CD4-positive, alpha-beta T cell treated with Interleukin-2 at 100 ng/mL for 4 hours (primary cell): ENCODE measurements around the gene DPP8.
"Not testable (repeated sequence)": the region's sequence is repeated elsewhere in the genome, so short reads cannot be mapped to it uniquely, and the experiment has no call there.

Experiments used
- DNase-seq: peaks from one replicate; pipeline ENCODE4 v3.0.0-alpha.2; 2020; ENCODE audit warnings: low spot score

DPP8 gene

DNA sequence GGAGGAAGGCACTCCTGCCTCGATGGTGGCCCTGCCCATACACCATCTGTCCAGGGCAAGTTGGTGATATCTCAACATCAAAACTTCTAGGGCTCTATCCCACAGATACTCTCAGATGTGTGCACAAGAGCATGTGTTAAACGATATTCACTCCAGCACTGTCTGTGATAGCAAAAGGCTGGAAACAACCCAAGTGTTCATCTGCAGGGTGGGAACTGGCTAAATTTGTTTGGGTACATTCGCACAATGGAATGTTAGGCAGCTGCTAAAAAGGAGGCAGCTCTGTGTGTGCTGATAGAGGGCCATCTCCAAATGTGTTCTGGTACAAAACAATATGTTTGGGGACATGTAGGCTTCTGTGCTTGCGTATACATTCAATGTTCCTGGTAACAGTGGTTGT is 114.5 kb downstream of the DPP8 start:
- no peak for DNase-seq

DNA sequence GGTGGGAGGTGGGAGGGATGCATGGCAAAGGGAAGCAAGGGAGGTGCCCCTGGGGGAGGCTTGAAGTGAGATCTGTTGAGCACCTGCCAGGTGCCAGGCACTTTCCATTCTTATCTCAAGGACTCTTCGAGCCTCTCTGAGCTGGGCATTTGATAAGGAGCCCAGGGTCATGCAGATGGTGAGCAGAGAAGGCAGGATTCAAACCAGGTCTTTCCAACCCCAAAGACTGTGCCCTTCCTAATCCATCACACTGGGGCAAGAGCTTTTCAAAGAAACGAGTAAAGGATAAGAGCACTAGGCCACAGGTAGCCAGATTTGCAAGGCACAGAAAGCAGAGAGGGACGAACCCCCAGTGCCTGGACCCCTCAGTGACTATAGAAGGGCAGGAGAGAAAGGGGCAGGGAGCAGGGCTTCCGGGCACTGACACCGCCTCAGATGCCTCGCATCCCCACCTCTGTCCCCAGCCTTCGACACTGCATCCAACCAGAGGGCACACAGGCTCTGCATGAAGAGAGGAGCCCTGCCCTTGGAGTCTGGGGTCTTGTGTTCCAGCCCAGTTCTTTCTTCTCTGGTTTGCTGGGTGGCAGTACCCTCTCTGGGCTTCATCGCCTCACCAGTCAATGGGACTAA is 115.8 kb downstream of the DPP8 start:
- no peak for DNase-seq

DNA sequence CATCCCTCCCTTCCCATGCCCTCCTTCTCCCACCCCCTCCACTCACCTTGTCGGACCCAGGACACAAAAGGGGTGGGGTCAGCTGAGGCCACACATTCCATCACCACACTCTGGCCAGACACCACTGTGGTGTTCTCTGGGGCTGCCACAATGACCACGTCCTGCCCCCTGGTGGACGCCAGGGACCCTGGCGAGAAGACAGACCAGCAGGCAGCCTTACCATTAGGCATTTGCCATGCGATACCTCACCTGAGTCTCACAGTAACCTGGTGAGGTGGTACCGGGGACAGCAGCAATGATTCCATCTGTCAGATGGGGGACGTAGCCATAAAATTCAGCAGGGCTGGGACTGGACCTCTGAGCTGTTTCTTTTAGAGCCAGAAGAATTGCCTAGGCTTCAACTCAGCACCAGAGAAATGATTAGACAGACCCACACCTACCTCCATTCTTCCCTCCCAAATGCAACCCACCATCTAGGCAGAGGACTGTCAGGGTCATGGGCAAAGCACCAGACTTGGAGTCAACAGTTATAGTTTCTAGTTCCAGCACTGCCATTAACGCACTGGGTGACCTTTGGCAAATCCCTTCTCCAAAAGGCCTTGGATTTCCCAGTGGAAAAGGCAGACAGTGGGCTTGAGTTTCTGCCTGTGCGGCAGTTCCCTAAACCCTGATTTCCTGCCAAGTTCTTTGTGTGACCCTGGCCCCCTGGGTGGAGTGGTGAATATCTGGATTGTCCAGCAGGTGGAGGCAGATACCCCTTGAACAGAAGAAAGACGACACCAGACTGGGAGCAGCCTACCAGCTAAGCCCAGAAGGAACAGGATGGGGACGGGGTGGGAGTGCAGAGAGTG is 116.5 kb downstream of the DPP8 start:
- peak; percentile 38 for DNase-seq

DNA sequence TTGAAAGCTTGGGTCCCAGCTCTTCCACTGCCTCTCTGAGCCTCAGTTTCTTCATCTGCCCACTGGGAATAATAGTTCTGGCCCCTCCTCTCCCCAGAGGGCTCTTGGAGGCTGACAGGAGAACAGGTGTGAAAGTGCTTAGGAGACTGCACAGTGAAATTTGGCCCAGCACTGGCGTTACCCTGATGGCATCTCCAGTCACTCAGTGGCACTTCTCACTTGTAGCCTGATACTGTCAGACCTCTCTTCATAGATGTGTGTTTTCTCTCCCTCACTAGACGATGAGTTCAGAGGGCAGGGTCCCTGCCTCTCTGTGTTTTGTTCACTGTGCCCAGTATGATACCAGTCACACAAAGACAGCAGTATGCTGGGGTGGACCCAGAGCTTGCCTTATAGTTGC is 117.5 kb downstream of the DPP8 start:
- DNase-seq: no peak

DNA sequence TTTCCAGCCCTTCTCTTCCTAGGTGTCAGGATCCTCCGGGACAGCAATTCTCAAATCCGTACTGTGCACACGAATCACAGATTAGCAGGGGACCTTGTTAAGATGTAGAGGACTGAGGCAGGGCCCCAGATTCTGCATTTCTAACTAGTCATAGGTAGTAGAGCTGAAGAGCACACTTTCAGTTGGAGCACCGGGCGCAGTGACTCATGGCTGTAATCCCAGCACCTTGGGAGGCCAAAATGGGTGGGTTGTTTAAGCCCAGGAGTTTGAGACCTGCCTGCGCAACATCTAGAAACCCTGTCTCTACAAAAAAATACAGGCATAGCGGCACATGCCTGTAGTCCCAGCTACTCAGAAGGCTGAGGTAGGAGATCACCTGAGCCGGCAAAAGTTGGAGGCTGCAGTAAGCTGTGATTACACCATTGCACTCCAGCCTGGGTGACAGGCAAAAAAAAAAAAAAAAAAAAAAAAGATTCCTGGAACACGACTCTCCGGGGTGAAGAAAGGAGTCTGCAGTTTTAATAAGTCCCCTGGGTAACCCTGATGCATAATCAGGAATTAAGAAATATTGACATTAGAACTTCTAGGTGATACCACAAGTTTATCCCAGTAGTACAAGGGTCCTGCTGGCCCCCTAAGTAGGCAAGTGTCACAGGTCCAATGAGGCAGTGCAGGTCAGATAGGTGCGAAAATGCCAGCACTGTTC is 118.3 kb downstream of the DPP8 start:
- DNase-seq: no peak

DNA sequence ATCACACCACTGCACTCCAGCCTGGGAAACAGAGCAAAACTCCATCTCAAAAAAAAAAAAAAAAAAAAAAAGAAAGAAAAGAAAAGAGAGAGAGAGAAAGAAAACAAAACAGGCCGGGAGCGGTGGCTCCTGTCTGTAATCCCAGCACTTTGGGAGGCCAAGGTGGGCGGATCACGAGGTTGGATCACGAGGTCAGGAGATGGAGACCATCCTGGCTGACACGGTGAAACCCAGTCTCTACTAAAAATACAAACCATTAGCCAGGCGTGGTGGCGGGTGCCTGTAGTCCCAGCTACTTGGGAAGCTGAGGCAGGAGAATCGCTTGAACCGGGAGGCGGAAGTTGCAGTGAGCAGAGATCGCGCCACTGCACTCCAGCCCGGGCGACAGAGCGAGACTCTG is 119.0 kb downstream of the DPP8 start:
- DNase-seq: not testable (repeated sequence)

DNA sequence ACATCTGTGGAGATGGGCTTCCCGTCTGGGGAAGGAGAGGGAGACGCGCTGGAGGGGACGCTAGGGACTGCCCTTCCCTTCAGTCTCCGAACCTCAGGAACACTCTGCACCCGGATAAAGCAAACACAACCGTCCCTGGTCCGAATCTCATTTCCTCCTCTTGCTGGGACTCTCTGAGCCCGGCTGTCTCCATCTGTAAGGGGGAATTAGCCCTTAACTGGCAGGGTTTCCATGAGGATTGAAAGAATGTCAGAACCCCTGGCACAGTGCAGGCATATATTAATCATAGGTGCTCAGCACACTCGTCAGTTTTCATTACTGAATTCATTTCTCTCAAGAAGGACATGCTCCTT is 120.5 kb downstream of the DPP8 start:
- no peak for DNase-seq

DNA sequence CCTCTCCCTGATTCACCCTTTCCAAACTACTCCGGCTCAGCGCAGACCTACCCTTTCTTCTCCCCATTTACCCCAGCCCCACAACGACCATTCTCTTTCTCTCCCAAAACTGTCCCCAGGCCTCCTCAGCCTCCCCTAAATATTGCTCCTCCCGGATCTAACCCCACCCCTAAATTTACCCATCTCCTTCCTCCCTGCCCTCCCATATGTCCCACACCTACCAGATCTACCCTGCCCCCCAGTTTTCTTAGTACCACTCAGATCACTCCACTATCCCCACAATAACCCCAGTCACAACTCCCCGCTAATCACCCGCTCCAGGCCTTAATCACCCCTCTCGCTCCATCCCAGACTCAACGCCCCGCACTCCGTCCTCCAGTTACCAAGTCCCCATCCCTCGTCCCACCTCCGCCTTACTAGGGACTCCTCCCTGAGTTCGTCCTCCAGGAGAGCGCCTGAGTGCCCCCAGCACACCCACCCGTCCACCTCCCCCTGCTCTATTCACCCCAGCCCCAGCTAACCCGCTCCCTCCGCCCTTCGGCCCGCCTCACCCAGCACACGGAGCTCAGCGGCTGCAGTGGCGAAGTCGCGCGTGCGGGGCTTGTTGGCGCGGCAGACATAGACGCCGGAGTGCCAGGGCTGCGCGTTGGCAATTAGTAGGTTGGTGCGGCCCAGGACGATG is 121.1 kb downstream of the DPP8 start:
- no peak for DNase-seq

DNA sequence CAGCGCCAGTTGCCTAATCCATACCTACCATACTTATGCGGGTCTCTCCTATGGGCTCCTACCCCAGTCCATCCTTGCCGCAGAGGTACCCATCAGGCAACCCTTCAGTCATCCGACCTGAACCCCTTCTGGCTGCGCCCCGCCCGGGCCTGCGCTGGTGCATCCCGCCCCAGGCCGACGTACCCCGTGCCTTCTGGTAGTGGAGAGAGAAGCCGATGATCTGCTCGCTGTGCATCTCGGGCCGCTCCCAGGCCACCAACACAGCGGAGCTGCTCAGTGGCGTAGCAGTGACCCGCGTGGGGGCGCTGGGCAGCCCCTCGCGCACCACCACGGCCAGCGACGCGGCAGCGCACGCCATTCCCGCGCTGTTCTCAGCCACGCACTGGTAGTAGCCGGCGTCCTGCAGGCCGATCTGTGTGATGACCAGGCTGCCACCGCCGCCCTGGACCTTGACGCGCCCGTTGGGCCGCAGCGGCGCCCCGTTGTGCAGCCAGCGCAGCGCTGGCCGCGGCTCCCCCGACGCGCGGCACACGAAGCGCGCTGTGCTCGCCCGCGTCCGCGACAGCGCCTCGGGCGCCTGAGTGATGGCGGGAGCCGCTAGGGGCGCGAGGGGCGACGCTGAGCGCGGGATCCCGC is 121.8 kb downstream of the DPP8 start:
- DNase-seq: no peak

DNA sequence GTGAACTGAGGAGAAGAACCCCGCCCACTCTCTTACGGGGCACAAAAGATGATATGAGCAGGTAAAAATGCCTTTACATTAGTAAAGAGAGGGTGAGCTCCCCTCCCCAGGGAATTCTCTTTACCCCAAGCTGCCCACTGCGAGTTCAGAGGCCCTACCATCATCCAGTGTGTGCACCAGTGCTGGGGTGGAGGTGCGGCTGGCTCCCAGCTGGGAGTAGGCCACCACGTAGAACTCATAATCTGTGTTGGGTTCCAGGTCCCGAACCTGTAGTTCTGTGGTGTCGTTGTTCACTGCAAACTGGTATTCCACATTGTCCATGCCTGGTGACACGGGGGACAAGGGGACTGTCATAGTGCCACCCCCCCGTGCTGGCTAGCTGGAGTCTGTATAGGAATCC is 122.6 kb downstream of the DPP8 start:
- DNase-seq: no peak

DNA sequence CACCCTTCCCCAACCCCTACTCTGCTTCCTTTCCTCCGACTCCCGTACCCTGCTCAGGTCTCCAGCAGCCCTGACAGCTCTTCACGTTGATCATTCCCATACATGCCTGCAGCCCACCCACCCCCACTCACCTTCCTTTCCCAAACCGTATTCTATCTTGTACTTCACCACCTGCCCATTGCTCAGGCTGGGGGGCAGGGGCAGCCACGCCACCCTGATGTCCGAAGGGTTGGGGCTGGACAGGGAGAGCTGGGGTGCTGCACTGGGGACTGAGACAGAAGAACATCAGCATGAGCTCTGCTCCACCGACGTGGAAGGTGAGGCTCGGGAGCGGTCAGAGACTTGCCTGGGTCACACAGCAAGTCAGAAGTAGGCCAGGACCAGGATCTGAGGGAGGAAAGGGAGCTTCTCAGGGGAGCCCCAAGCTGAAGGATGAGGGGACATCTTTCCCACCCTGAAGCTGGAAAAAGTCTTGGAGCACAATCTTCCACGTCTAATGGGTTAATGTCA is 123.2 kb downstream of the DPP8 start:
- DNase-seq: no peak

DNA sequence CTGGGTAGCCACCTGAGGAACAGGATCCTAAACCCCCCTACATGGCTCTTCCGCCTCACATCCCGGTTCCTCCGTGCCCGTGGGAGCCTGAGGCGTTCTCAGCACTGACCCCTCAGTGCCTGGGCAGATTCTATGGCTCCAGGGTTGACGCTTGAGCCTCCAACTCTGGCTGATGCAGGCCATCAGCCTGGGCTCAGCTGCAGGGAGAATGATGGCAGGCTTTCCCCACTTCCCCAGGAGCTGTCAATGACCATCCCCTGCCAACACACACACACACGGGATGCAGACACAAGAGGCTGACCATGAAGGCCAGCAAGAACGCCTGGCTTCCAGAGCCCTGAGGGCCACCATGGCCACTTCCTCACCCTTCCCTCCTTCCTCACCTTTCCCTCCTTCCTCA is 123.9 kb downstream of the DPP8 start:
- no peak for DNase-seq

DNA sequence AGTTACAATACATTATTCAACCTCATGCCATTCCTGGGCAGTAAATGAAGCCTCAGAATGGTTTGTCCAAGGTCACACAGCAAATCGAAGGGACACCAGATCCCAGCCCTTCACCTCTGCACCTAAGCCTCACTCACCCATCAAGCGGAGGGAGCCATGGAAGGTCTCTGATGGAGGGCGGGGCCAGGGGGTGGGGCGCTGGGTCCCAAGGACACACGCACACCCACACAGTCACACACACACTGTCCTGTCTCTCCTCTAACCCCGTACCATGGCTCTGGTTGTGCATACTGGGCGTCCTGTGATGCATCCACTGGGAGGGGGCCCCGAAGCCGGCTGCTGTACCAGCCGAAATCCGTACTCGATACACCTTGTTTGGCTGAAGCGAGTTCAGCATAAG is 124.4 kb downstream of the DPP8 start:
- DNase-seq: no peak
